SK-N-SH treated with all-trans-retinoic acid at 6 μM for 48 hours (cell line): Measurements from ENCODE around the gene MIX23.

Source experiments
- ARNTL ChIP-seq: fragments of 450-650 bp; formaldehyde crosslinking; IDR thresholded peaks from 2 replicates; pipeline ENCODE4 v1.5.0; 2020; ENCODE audit warnings: low read depth, mild to moderate bottlenecking, moderate library complexity, borderline replicate concordance
- CREB5 ChIP-seq: fragments of 250-450 bp; sonication (Bioruptor Pico); IDR thresholded peaks from 2 replicates; pipeline ENCODE4 v1.5.1; 2020; ENCODE audit warnings: low read depth, mild to moderate bottlenecking, moderate library complexity
- CSDC2 ChIP-seq: fragments of 250-450 bp; sonication (Bioruptor Pico); IDR thresholded peaks from 2 replicates; pipeline ENCODE4 v1.5.0; 2020; ENCODE audit warnings: mild to moderate bottlenecking, moderate library complexity
- GLIS3 ChIP-seq: fragments of 250-450 bp; sonication (Bioruptor Pico); IDR thresholded peaks from 2 replicates; pipeline ENCODE4 v1.5.0; 2020; ENCODE audit warnings: mild to moderate bottlenecking, moderate library complexity
- TSHZ2 ChIP-seq: fragments of 250-450 bp; sonication (Bioruptor Pico); IDR thresholded peaks from 2 replicates; pipeline ENCODE4 v1.5.0; 2020; ENCODE audit warnings: mild to moderate bottlenecking, moderate library complexity
- ZFP3 ChIP-seq: fragments of 250-450 bp; sonication (Bioruptor Pico); IDR thresholded peaks from 2 replicates; pipeline ENCODE4 v1.5.0; 2020; ENCODE audit warnings: mild to moderate bottlenecking, moderate library complexity
- TF ChIP-seq, protein P1 (sequence below): fragments of 250-450 bp; sonication (Bioruptor Pico); IDR thresholded peaks from 2 replicates; pipeline ENCODE4 v1.8.0; 2020; ENCODE audit warnings: mild to moderate bottlenecking, moderate library complexity, borderline replicate concordance

- TF ChIP-seq ZFP3 (CRISPR knock-in tag) (no peak), CSDC2 (CRISPR knock-in tag) (no peak), TSHZ2 (CRISPR knock-in tag) (no peak), CREB5 (no peak), GLIS3 (CRISPR knock-in tag) (no peak), ARNTL (CRISPR knock-in tag) (no peak)
- TF ChIP-seq, protein P1, sequence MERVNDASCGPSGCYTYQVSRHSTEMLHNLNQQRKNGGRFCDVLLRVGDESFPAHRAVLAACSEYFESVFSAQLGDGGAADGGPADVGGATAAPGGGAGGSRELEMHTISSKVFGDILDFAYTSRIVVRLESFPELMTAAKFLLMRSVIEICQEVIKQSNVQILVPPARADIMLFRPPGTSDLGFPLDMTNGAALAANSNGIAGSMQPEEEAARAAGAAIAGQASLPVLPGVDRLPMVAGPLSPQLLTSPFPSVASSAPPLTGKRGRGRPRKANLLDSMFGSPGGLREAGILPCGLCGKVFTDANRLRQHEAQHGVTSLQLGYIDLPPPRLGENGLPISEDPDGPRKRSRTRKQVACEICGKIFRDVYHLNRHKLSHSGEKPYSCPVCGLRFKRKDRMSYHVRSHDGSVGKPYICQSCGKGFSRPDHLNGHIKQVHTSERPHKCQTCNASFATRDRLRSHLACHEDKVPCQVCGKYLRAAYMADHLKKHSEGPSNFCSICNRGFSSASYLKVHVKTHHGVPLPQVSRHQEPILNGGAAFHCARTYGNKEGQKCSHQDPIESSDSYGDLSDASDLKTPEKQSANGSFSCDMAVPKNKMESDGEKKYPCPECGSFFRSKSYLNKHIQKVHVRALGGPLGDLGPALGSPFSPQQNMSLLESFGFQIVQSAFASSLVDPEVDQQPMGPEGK (CRISPR knock-in tag): no peak
Observed at GRCh38 chr3:122407946-122408345, 24.9 kb upstream of the MIX23 start.
